ENCODE measurements around the gene MAFG. TPM values are rescaled to one million over a fixed set of nuclear protein-coding genes. Genes with fewer than 3 reads are reported as not detected.

MAFG gene
- total and polyA plus RNA-seq, 2 of the 13 experiments (the other 11 are each of a cell fraction or from before 2014, with no cell fraction given), result 14.5 to 20.0 TPM

GRCh38 chr17:81967533-81968395, 40.2 kb upstream of the MAFG start (continued):
- TF ChIP-seq CENPT (CRISPR knock-in tag; IDR thresholded peaks at IDR 0.05; ENCODE audit: low read depth) (no peak; the same call in 1 of the 2 replicates), ESRRA (CRISPR knock-in tag; IDR thresholded peaks at IDR 0.05; ENCODE audit: low read depth) (peak; percentile 82), ZNF354B (CRISPR knock-in tag; IDR thresholded peaks at IDR 0.05) (no peak), ZBTB20 (CRISPR knock-in tag; IDR thresholded peaks at IDR 0.05; ENCODE audit: borderline replicate concordance, low read depth) (peak; percentile 93; the same call in 1 of the 2 replicates), ZNF891 (CRISPR knock-in tag; IDR thresholded peaks at IDR 0.05) (peak; percentile 70; the same call in 1 of the 2 replicates), ZNF350 (CRISPR knock-in tag; IDR thresholded peaks at IDR 0.05; ENCODE audit: borderline replicate concordance, low read depth) (peak; percentile 97), ZNF629 (CRISPR knock-in tag; conservative IDR thresholded peaks at IDR 0.05) (0 out of 2 replicates have a peak, but pooled peaks have one; percentile 50), ZNF713 (CRISPR knock-in tag; IDR thresholded peaks at IDR 0.05) (no peak), MED13 (CRISPR knock-in tag; IDR thresholded peaks at IDR 0.05) (peak; percentile 91), ARNT (IDR thresholded peaks at IDR 0.05) (no peak), ZNF782 (CRISPR knock-in tag; IDR thresholded peaks at IDR 0.05; ENCODE audit: borderline replicate concordance) (peak; percentile 98; the same call in 1 of the 2 replicates), PHF5A (CRISPR knock-in tag; IDR thresholded peaks at IDR 0.05; ENCODE audit: low read depth, unreplicated experiment) (peak; percentile 52), ZNF781 (CRISPR knock-in tag; IDR thresholded peaks at IDR 0.05; ENCODE audit: borderline replicate concordance, not compliant biosample characterization) (peak; percentile 86), FIP1L1 (IDR thresholded peaks at IDR 0.05; ENCODE audit: borderline replicate concordance, insufficient read depth, low read depth, low read length) (peak; percentile 16; the same call in 1 of the 2 replicates), PAWR (CRISPR knock-in tag; IDR thresholded peaks at IDR 0.05; ENCODE audit: borderline replicate concordance) (no peak), MXD1 (CRISPR knock-in tag; IDR thresholded peaks at IDR 0.05) (peak; percentile 93), ELK4 (CRISPR knock-in tag; IDR thresholded peaks at IDR 0.05; ENCODE audit: borderline replicate concordance) (no peak), ZHX1 (CRISPR knock-in tag; IDR thresholded peaks at IDR 0.05; ENCODE audit: low read depth) (peak; percentile 88), SETDB1 (CRISPR knock-in tag; IDR thresholded peaks at IDR 0.05; ENCODE audit: borderline replicate concordance) (no peak), ZNF703 (CRISPR knock-in tag; IDR thresholded peaks at IDR 0.05; ENCODE audit: borderline replicate concordance) (no peak; the same call in 1 of the 2 replicates), ZBTB49 (CRISPR knock-in tag; IDR thresholded peaks at IDR 0.05; ENCODE audit: borderline replicate concordance) (no peak)

Measured in HepG2 (cell line).